NAMALWA (cell line): ENCODE measurements around the gene COL9A3.

ENCODE experiments used
- DNase-seq: peaks from one replicate; pipeline ENCODE4 v3.0.0-alpha.2; 2015; ENCODE audit warnings: low spot score

The COL9A3 gene

GRCh38 chr20:62796699-62797491 is 20.0 kb upstream of the COL9A3 start:
- DNase-seq, result no peak

DNA sequence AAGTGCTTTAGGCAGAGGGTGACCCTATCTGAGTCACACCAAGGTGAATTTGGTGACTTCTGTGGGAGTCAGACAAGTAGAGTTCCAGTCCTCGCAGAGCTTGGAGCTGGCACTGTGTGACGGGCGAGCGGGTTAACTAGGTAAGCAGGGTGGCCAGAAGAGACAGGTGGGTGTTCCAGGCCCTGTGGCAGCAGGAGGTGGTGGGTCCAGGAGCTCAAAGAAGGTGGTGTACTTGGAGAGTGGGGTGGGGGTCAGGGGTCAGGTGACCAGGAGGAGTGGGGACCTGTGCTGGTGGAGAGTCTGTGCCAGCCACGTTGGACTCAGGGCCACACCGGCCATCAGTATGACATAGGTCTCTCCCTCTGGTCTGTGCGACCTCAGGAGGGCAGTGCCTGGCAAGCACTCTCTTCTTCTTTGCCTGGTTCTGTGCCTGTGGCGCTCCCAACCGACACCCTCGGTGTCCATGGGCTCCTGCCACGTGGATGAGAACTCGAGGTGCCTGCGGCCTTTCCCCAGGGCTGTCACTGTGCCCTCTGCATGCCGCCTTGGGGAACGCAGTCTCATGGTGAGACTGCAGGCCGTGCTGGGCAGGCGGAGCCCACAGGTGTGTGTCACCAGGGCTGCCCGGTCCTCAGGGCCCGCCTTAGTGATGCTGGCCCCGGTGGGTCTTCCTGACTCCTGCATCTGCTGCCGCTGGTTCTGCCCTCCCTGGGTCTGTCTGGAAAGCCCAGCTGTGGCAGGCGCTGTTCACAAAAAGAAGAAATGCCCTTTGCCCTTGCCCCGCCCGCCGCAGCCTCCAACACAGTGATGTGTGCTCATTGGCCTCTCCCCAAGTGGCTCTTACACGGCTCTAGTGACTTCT is 18.9 kb upstream of the COL9A3 start:
- no peak for DNase-seq

DNA sequence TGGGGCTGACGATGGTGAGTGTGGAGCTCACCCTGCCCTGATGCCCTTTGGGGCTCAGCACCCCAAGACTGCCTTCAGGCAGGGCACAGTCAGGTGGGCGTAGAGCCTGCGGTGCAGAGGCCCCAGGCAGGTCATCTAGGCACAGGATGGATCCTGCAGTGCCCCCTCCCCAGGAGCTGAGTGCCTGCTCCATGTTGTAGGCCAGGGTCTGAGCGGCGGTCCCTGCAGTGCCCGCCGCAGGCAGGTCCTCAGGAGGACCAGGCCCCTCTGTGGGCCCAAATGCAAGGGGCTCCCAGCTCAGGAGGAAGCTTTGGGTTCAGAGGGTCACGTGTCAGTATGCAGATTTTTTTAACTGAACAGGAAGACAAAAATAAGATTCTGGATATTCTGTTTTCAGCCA is 17.8 kb upstream of the COL9A3 start:
- no peak for DNase-seq

DNA sequence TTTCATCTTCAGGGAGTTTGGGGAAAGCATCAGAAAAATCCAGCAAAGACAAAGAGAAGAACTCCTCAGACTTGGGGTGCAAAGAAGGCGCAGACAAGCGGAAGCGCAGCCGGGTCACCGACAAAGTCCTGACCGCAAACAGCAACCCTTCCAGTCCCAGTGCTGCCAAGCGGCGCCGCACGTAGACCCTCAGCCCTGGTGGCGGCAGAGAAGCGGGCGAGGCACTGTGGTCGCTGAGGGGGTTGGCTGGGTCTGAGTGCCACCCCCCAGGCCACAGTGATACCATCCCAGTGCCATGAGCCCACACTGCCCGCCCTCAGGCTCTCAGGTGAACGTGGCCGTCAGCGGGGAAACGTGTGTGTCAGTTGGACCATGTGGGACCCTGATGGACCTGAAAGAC is 17.4 kb upstream of the COL9A3 start:
- no peak for DNase-seq

DNA sequence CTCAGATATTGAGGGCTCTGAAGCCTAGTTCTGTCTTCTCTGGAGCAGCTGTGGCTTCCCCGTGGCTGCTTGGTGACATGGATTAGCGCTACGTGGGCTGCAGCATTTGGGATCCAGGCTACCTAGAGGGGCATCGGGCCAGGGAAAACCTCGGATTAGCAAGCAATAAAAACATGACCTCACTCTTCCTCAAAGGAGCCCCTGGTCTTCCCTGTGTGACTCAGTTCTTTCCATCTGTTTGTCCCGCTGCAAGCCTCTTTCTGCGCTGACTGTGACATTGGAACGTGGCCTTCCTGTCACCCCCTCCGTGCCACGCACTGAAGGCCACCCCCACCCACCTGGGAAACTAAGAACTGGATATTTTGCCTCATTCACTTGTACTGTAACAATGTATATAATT is 17.0 kb upstream of the COL9A3 start:
- DNase-seq, result no peak

DNA sequence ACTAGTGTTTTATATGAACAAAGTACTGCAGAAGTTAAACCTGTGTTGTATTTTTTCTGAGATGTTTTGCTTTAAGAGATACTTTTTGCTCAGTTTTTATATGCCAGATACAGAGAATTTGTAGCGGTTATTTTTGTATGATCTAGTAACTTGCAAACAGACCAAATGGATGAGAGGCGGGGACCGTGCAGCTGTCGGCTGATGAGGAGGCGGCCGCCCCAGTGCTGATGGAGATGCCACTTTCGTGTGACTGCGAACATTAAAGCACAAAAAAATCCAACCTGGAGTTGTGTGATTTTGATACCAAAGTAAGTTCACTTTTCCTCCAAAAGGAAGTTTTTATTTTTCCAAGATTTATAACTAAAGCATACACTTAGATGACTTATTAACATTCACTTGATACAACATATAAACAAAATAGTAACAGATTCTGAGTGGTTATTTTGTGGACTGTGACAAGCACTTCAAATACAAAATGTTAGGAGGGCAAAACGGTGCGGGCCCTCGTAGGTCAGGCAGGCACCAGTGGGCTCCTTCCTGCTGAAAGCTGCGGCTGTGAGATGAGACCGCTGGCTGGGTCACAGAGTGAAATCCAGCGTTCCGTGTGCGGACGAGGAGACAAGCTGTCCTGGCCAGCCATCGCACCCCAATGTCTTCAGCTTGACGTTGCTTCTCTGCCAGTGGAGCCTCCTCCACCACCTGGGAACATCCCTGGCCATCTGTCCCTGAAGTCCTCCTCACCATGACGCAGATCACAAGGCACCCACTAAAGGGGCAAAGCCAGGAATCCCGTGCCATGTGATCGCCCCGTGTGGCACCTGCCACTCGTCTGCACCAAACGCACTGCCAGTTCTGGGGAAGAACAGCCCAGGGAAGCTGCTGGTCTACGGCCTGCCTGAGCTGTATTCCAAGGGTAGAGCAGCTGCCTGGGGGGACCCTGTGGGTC is 16.3 kb upstream of the COL9A3 start:
- DNase-seq, result no peak

- DNase-seq, result no peak
Measured at GRCh38 chr20:62801284-62802010, 15.4 kb upstream of the COL9A3 start.

DNA sequence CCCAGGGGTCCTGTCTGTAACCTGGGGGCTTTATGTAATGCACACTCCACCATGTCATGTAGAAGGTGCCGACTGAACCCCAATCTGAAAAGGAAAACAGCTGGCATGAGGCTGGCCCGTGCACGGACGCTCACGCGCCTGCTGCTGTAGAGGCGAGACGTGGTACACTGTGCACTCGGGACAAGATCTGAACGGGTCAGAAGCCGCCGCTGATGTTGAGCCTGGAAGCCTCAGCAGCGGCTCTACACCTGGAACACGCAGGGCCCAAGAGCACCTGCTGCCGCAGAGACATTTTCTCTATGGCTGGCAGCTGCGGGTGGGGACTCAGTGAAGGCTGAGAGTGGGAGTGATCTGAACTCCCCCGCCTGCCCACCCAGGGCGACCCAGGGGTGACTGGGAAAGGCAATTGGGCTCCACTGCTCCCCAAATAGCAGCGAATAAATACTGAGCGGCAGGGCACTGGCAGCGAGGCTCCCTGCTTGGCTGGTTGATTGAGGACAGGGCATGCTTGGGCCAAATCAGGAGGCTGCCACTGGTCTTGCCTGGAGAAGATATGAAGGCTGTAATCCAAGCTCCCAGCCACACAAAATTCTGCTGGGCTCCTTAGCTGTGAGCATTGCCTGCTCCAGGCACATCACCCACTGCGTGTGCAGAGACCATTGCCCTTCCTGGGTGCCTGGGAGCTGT is 14.7 kb upstream of the COL9A3 start:
- no peak for DNase-seq

GRCh38 chr20:62804021-62804626 is 12.7 kb upstream of the COL9A3 start:
- peak; percentile 60 for DNase-seq

DNA sequence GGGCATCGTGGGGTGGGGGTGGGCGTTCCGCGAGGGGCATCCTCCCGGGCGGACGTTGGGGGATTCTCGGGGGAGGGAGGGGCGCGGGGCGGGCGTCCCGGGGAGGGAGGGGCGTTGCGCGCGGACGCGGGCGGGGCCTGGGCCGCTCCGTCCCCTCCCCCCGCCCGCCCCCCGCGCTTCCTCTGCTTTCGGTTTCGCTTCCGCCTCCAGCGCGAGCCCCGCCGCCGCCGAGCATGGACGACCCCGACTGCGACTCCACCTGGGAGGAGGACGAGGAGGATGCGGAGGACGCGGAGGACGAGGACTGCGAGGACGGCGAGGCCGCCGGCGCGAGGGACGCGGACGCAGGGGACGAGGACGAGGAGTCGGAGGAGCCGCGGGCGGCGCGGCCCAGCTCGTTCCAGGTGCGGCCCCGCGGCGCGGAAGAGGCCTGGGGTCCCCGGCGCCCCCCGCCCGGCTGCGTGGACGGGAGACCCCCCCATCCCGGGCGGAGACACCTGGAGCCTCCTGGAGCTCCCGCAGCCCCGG is 12.2 kb upstream of the COL9A3 start, which contains the start of gene OGFR:
Gene OGFR, plus strand, starts transcription at position 209 of the 528 bp plus-strand sequence. Its CDS starts 25 bp downstream, at position 234.
- peak; percentile 81 for DNase-seq

DNA sequence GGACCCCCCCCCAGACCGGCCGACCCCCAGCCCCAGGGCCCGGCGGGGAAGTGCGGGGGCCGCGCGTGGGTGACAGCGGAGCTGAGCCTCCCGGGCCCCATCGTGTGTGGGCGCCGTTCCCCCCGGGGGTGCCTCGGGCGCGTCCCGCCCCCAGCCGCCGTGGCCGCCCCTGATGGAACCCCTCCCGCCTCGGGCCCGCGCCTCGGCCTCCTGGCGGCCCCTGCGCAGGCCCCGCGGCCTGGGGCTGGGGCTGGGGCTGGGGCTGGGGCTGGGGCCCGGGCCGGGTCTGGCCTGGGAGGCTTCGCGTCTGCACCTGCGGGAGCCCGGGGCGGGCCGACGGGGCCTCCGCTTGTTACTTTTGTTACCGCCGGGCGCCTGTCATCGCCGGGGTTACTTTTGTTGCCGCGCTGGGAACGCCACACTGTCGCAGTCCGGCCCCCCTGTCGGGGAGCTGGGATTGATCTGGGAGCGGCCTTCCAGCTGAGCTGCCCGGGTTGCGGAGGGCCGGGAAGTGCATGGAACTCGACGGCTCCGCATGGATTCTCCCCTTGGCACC is 11.6 kb upstream of the COL9A3 start:
- peak; percentile 60 for DNase-seq

- no peak for DNase-seq
Measured at GRCh38 chr20:62805711-62806382, 11.0 kb upstream of the COL9A3 start.

DNA sequence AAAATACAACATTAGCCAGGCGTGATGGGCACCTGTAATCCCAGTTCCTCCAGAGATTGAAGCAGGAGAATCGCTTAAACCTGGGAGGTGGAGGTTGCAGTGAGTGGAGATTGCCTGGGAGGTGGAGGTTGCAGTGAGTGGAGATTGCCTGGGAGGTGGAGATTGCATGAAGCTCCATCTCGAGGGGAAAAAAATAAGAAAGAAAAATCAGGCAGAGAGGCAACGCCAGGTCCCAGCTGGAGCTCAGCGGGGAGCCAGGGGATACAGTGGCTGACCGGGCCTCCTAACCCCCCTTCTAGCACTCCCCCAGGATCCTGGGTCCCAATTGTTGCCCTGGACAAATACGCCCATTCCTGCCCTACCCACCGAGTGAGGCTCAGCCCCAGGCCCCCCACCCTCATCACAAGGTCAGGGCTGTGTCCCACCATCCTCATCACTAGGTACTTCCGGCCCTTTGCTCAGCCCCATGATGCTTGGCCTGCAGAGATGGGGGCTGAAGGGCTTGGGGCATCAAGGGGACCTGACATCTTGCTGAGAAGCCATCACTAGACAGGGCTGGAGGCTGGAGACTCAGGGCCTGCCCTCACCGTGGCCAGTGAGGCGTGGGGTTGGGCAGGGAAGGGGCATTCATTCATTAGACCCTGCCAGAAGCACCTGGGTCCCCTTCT is 10.3 kb upstream of the COL9A3 start:
- DNase-seq, result no peak

DNA sequence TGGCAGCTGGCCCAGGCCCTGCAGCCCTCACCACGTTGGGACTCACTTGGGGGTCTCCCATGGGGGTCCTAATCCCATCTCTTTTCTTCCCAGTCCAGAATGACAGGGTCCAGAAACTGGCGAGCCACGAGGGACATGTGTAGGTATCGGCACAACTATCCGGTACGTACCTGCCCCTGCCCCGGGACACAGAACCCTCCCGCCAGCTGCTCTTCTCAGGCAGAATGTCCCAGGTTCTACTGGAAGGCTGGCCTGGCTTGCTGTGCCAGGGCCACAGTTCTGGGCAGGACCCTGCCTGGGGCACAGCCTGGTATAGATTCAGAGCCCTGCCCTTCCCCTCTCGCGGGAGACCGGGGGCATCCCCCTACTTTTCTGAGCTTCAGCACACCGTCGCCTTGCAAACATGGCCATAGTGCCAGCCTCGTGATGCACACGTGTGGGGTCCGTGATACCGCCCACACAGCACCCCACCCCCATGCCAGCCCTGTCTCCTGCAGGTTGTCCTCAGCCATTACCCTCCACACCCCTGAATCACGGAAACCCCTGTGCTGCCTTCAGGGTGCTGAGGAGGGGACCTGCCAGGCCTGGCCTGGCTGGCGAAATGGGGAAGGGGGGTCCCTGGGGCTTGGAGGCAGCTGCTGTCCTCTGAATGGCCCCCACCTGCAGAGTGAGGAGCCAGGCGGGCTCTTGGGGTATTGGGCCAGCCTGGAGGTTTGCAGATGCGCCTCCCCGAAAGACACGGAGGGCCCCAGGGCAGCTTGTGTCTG is 9.2 kb upstream of the COL9A3 start:
- no peak for DNase-seq

DNA sequence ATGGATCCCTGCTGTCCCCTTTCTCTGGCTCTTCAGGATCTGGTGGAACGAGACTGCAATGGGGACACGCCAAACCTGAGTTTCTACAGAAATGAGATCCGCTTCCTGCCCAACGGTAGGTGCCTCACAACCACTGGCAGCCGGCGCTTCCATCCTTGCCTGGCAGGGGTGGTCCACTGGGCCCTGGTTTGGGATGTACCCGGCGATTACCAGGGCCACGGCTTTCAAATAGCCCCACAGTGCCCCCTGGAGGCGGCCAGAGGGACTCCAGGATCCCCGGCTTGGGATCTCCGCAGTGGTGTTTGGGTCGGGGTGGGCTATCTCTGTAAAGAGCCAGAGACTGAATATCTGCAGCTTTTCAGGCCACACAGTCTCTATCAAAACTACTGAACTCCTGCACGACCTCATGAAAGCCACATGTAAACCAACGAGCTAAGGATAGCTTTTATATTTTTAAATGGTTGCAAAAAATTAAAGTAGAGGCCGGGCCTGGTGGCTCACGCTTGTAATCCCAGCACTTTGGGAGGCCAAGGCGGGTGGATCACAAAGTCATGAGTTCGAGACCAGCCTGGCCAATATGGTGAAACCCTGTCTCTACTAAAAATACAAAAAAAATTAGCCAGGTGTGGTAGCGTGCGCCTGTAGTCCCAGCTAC is 8.5 kb upstream of the COL9A3 start:
- peak; percentile 78 for DNase-seq

- DNase-seq, result no peak
Measured at GRCh38 chr20:62809530-62810428, 7.1 kb upstream of the COL9A3 start.
